GM19324 (cell line): ENCODE data around the gene FKBP4.

ENCODE experiments used
- ATAC-seq: cut with Tn5 transposase; IDR thresholded peaks from one replicate; pipeline ENCODE4 v1.9.1; 2021; ENCODE audit warnings: mild to moderate bottlenecking, moderate library complexity; ENCODE audit not compliant: unreplicated experiment, low FRiP score

The FKBP4 gene

GRCh38 chr12:2811801-2812200 is 17.0 kb downstream of the FKBP4 start:
- no peak for ATAC-seq

GRCh38 chr12:2812290-2813213 is 17.8 kb downstream of the FKBP4 start, which contains the start of gene ITFG2:
TSS of gene ITFG2 (plus strand) at chr12:2812668. CDS start at chr12:2812761, 93 bp downstream.
- peak; percentile 95 for ATAC-seq

GRCh38 chr12:2813214-2814185 is 18.7 kb downstream of the FKBP4 start:
- ATAC-seq = no peak

- ATAC-seq = no peak
Measured at GRCh38 chr12:2819810-2820209, 25.0 kb downstream of the FKBP4 start.

GRCh38 chr12:2820432-2820831 is 25.7 kb downstream of the FKBP4 start:
- ATAC-seq = no peak

- ATAC-seq = no peak
Measured at GRCh38 chr12:2823483-2823882, 28.7 kb downstream of the FKBP4 start.

GRCh38 chr12:2824541-2824940 is 29.8 kb downstream of the FKBP4 start:
- no peak for ATAC-seq

GRCh38 chr12:2825132-2825531 is 30.4 kb downstream of the FKBP4 start:
- ATAC-seq = no peak

GRCh38 chr12:2826036-2826435 is 31.3 kb downstream of the FKBP4 start:
- ATAC-seq = no peak

- no peak for ATAC-seq
Measured at GRCh38 chr12:2826721-2827515, 32.1 kb downstream of the FKBP4 start.

GRCh38 chr12:2829275-2829674 is 34.5 kb downstream of the FKBP4 start:
- ATAC-seq = no peak

- no peak for ATAC-seq
Measured at GRCh38 chr12:2832550-2833127, 37.9 kb downstream of the FKBP4 start.

- no peak for ATAC-seq
Measured at GRCh38 chr12:2833327-2833726, 38.6 kb downstream of the FKBP4 start.

- no peak for ATAC-seq
Measured at GRCh38 chr12:2833810-2834209, 39.0 kb downstream of the FKBP4 start.

- no peak for ATAC-seq
Measured at GRCh38 chr12:2834581-2835491, 40.1 kb downstream of the FKBP4 start, which contains the start of gene NRIP2. TSS of gene NRIP2 (minus strand) at chr12:2835035. CDS start at chr12:2834983, 52 bp downstream.

- no peak for ATAC-seq
Measured at GRCh38 chr12:2835691-2836403, 41.1 kb downstream of the FKBP4 start.

- no peak for ATAC-seq
Measured at GRCh38 chr12:2836574-2836973, 41.8 kb downstream of the FKBP4 start.

GRCh38 chr12:2841056-2841650 is 46.4 kb downstream of the FKBP4 start:
- ATAC-seq = no peak
